ENCODE measurements around the gene HRH1.
"Not testable (repeated sequence)": the region's sequence is repeated elsewhere in the genome, so short reads cannot be mapped to it uniquely, and the experiment has no call there.

The HRH1 gene, protein sequence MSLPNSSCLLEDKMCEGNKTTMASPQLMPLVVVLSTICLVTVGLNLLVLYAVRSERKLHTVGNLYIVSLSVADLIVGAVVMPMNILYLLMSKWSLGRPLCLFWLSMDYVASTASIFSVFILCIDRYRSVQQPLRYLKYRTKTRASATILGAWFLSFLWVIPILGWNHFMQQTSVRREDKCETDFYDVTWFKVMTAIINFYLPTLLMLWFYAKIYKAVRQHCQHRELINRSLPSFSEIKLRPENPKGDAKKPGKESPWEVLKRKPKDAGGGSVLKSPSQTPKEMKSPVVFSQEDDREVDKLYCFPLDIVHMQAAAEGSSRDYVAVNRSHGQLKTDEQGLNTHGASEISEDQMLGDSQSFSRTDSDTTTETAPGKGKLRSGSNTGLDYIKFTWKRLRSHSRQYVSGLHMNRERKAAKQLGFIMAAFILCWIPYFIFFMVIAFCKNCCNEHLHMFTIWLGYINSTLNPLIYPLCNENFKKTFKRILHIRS

GRCh38 chr3:11154036-11154952 is at the start of gene HRH1:
Gene HRH1, plus strand, starts transcription at chr3:11154493. Its CDS starts 104,545 bp downstream, at chr3:11259038.
- no peak for DNase-seq (ENCODE audit: low read depth in 2 of 2)

- DNase-seq (ENCODE audit: low read depth in 2 of 2) = not testable (repeated sequence)
Observed at GRCh38 chr3:11113316-11113715, 41.0 kb upstream of the HRH1 start.

- no peak for DNase-seq (ENCODE audit: low read depth in 2 of 2)
Observed at GRCh38 chr3:11115548-11115947, 38.7 kb upstream of the HRH1 start.

GRCh38 chr3:11116336-11117059 is 37.8 kb upstream of the HRH1 start:
- no peak for DNase-seq (ENCODE audit: low read depth in 2 of 2)

DNA sequence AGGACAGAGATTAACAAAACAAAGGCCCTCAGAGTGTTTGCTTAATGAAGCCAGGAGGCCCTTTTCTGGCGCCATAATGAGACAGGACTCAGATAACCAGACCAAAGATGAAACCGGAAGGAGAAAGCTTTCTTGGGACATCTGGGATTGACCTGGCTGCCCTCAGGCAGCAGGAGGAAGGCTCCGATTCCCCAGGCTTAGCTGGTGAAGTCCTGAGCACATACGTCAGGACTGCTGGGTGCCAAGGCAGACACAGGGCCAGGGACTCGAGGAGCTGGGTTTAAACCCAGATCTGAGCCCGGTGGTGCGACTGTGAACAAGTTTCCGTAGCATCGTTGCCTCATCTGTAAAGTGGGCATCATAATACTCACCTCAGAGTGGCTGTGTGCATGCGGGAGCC is 36.7 kb upstream of the HRH1 start:
- DNase-seq (ENCODE audit: low read depth in 2 of 2) = no peak

DNA sequence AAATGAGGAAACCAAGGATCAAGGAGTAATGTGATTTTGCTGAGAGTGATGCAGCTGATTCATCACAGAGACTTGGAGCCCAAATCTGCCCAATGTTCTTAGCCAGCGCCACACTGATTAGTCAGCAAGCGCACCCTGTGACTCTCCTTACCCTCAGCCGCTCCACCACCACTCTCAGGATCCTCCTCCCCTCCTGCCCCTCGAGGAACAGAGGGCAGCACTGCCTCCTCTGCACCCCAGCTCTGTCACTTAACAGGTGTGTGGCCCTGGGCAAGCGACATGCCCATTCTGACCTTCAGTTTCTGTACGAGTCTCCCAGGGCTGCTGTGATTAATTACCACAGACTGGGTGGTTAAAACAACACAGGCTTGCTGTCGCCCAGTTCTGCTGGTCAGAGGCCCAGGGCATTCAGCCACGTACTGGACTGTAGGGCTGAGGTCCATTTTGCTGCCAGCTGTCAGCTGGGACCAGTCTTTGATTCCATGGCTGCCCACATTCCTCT is 36.1 kb upstream of the HRH1 start:
- DNase-seq (ENCODE audit: low read depth in 2 of 2) = no peak

DNA sequence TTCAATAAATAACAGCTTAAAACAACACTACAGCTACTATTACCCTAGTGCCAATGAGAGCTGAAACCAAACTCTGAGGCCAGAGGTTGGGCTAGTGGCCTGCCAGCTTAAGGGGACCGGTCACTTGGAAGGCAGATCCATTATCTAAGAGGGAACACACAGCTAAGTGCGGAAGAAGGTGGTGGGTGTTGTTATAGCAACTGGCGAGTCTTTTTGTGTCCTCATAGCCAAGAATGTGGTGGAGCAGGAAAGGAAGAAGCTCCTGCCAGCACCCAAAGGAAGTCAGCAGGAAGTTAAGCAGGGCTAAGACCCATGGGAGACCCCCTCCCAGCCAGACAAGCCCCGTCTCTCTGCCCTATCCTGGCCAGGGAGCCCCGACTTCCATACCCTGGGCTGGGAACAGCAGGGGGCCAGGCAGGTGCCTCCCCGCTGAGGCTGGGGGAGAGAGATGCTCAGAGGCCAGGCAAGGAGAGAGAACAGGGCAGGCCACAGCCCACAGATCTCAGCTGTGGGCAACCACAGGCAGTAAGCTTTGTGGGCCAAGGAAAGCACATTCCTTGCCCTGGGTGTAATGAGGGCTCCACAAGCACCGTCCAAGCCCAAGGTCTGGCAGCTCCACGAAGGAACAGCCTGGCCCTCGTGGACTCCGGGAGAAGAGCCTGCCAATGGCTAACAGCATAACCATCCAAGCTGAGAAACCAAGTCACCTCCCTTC is 34.0 kb upstream of the HRH1 start:
- DNase-seq (ENCODE audit: low read depth in 2 of 2) = no peak

DNA sequence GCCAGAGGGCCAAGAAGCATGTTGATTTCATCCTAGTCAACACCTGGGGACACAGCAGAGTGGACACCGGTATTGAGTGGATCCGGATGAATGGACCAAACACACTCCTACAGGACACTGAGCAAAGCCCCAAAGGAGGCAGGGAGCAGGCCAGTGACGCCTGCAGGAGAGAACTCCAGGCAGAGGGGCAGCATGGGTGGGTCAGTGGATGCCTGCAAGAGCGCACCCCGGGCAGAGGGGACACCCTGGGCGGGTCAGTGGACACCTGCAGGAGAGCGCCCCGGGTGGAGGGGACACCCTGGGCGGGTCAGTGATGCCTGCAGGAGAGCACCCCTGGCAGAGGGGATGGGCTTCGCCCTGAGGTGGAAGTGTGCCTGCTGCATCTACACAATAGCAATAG is 27.6 kb upstream of the HRH1 start:
- DNase-seq (ENCODE audit: low read depth in 2 of 2) = no peak

DNA sequence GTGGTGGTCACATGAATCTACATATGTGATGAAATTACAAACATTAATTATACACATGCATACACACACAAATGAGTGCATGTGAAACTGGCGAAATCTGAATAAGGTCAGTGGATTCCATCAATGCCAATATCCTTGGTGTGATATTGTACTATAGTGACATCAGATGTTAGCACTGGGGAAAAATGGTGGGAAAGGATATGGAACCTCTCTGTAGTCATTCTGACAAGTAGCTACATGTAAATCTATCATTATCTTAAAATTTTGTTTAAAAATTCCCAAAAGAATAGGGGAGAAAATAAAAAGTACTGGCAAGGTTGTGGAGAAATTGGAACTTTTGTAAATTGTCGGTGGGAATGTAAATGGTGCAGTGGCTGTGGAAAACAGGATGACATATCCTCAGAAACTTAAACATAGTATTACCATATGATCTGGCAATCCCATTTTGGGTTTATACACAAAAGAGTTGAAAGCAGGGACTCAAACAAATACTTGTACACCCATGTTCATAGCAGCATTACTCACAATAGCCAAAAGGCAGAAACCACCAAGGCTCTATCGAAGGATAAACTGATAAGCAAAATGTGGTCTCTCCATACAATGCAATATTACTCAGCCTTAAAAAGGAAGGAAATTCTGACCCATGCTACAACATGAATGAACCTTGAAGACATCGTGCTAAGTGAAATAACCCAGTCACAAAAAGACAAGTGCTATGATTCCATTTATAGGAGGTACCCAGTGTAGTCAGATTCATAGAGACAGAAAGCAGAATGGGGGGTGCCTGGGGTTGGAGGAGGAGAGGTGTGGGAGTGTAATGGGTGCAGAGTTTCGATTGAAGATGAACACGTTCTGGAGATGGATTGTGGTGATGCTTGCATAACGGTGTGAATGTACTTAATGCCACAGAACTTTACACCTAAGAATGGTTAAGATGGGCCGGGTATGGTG is 25.3 kb upstream of the HRH1 start:
- no peak for DNase-seq (ENCODE audit: low read depth in 2 of 2)

DNA sequence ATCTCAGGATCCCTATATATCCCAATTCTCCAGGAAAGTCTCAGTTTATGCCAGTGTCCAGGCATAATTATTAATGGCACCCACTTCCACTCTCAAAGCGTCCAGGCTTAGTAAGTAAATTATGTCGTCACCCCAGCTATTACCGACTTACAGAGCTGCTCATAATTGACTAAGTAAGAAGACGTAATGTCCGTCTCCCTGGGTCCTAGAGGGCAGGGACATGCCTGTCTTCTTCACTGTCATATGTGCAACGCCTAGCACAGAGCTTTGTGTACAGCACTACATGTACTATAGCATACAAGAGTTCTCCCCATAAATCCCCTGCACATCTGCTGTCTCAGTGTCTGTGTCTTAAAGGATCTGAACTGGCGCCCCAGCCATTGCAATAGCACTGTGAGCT is 23.9 kb upstream of the HRH1 start:
- DNase-seq (ENCODE audit: low read depth in 2 of 2) = no peak

DNA sequence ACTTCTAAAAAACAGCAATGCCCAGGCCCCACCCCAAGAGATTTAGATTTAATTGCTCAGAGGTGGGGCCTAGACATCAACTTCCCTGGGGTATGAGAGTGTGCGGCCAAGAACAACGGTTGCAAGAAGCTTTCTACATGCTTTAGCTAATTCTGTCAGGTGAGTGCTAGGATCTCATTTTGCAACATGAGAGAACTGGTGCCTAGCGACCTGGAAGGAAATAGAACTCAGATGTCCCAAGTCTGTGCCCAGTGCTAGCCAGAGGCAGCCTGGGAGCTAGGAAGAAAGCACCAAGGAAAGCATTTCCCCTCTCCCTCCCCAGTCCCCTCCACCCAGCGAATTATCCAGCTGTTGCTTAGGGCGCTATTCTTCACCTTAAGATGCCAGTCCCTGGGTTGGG is 22.9 kb upstream of the HRH1 start:
- no peak for DNase-seq (ENCODE audit: low read depth in 2 of 2)

DNA sequence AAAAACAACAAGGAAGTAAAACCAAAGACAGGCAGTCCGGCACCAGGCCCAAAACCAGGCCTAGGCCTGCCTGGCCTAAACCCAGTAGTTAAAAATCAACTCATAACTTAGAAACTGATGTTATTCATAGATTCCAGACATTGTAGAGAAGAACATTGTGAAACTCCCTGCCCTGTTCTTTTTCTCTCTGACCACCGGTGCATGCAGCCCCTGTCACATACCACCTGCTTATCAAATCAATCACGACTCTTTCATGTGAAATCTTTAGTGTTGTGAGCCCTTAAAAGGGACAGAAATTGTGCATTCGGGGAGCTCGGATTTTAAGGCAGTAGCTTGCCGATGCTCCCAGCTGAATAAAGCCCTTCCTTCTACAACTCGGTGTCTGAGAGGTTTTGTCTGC is 22.4 kb upstream of the HRH1 start:
- DNase-seq (ENCODE audit: low read depth in 2 of 2) = not testable (repeated sequence)

GRCh38 chr3:11132861-11133260 is 21.4 kb upstream of the HRH1 start:
- no peak for DNase-seq (ENCODE audit: low read depth in 2 of 2)

- DNase-seq (ENCODE audit: low read depth in 2 of 2) = no peak
Observed at GRCh38 chr3:11134794-11135193, 19.5 kb upstream of the HRH1 start.

- DNase-seq (ENCODE audit: low read depth in 2 of 2) = no peak
Observed at GRCh38 chr3:11136116-11136515, 18.2 kb upstream of the HRH1 start.

DNA sequence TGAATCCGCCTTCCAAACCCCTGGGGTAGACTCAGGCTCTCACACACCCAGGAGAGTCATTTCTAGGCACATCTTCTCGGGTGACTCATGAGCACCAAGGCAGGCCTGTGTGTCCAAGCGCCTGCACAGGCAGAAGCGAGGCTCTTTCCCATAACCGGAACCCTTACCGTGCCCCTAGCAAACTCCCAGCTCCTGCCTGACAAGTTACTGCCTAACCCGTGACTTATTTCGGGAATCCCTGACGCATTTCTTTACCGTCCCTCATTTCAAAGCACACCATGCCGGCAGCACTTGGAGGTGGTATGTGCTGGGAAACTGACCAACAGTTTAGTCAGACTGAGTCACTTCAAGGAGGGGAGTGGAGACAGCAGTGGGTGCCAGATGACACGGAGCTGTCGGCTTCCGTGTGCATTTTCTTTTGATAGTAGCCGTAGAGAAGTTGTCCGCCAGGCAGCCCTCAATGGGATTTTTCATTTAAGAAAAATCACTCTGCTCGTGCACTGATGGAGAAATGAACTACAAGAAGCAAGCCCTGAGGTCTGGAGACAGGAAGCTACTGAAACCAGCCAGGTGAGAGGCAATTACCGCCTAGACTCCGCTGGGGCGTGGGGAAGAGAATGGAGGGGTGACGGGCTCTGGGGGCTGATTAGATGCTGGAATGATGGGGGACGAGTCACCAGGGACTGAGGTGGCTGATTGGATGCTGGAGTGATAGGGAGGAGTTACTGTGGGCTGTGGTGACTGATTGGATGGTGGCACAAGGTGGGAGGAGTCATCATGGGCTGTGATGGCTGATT is 17.3 kb upstream of the HRH1 start:
- DNase-seq (ENCODE audit: low read depth in 2 of 2) = no peak

- no peak for DNase-seq (ENCODE audit: low read depth in 2 of 2)
Observed at GRCh38 chr3:11137627-11137959, 16.7 kb upstream of the HRH1 start.

GRCh38 chr3:11138371-11138770 is 15.9 kb upstream of the HRH1 start:
- no peak for DNase-seq (ENCODE audit: low read depth in 2 of 2)

GRCh38 chr3:11140030-11140712 is 14.1 kb upstream of the HRH1 start:
- peak in 1 of 2 donors; percentile 11 for DNase-seq (ENCODE audit: low read depth in 2 of 2)

Data from stimulated activated CD4-positive, alpha-beta T cell treated with anti-CD3 and anti-CD28 coated beads, Interleukin-15, amount 100 ng/mL, for 48 hours (primary cell).